HG02840 (cell line): ENCODE data around the gene OR10K2.
"Not testable (repeated sequence)": the region's sequence is repeated elsewhere in the genome, so short reads cannot be mapped to it uniquely, and the experiment has no call there.

Experiments
- ATAC-seq: cut with Tn5 transposase; IDR thresholded peaks from one replicate; pipeline ENCODE4 v1.9.1; 2021; ENCODE audit warnings: mild to moderate bottlenecking, moderate library complexity, moderate number of reproducible peaks; ENCODE audit not compliant: unreplicated experiment, low FRiP score

OR10K2 gene

GRCh38 chr1:158374101-158374500, 51.9 kb downstream of the OR10K2 start:
- not testable (repeated sequence) for ATAC-seq

GRCh38 chr1:158371188-158371953, 54.7 kb downstream of the OR10K2 start:
- peak; percentile 84 for ATAC-seq
